Coronary artery (tissue), 2 donors: Measurements from ENCODE around the gene ANKRD22.

Experiments used
- DNase-seq: peaks from one replicate; pipeline ENCODE4 v3.0.0-alpha.2; 2017; ENCODE audit warnings: low spot score
- H3K27ac ChIP-seq, 2 donors: fragments of 200-600 bp; sonication (generic); one replicate each; pipeline ENCODE4 v1.5.1; 2016 to 2019
- H3K4me3 ChIP-seq: fragments of 200-600 bp; sonication (generic); 2 replicates; pipeline ENCODE4 v1.5.1; 2016; ENCODE audit warnings: mild to moderate bottlenecking, moderate library complexity
- TF ChIP-seq, protein P1 (sequence below): fragments of 200-600 bp; sonication (generic); IDR thresholded peaks from one replicate; pipeline ENCODE4 v1.5.1; 2019; ENCODE audit warnings: antibody characterized with exemption

ANKRD22 gene

DNA sequence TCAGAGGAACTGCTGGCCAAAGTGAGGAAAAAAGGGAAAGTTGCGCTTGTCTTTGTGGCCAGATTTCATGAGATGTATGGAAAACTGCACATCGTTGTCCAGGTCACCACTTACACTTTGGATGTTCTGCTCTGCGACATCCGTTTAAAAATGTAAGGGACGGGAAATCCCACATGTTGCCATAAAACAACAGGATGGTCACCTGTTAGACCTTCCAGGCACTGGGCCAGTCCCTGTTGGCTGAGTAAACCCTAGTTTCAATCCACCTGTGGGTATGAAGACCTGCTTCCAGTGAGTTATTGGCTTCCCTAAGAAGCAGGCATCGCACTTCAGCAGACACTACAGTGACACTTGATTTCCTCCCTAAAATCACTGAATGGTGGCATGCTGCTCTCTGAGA lies 25.7 kb upstream of the ANKRD22 start:
- DNase-seq: no peak
- Histone ChIP-seq H3K4me3 (no peak overlapping the region), H3K27ac (no peak overlapping the region)
- TF ChIP-seq, protein P1, sequence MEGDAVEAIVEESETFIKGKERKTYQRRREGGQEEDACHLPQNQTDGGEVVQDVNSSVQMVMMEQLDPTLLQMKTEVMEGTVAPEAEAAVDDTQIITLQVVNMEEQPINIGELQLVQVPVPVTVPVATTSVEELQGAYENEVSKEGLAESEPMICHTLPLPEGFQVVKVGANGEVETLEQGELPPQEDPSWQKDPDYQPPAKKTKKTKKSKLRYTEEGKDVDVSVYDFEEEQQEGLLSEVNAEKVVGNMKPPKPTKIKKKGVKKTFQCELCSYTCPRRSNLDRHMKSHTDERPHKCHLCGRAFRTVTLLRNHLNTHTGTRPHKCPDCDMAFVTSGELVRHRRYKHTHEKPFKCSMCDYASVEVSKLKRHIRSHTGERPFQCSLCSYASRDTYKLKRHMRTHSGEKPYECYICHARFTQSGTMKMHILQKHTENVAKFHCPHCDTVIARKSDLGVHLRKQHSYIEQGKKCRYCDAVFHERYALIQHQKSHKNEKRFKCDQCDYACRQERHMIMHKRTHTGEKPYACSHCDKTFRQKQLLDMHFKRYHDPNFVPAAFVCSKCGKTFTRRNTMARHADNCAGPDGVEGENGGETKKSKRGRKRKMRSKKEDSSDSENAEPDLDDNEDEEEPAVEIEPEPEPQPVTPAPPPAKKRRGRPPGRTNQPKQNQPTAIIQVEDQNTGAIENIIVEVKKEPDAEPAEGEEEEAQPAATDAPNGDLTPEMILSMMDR: no peak

DNA sequence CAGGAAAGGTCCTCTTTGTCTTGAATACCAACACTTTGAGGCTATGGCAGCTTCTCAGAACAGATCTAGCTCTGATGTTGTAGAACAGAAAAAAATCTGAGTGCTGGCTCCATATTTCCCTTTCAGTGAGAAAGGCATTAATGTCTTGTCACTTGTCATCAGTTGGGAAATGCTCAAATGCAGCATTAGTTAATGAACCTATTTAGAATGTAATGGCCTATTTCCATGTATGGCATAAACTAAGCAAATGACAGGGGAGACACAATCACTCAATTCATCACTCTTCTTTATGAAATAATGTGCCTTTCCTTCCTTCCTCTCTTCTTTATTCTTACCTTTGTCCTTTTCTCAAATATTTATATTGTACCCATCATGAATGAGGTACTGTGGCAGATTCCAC lies 23.4 kb upstream of the ANKRD22 start:
- Histone ChIP-seq H3K4me3 (no peak overlapping the region), H3K27ac (no peak overlapping the region)
- TF ChIP-seq, protein P1: no peak
- no peak for DNase-seq

DNA sequence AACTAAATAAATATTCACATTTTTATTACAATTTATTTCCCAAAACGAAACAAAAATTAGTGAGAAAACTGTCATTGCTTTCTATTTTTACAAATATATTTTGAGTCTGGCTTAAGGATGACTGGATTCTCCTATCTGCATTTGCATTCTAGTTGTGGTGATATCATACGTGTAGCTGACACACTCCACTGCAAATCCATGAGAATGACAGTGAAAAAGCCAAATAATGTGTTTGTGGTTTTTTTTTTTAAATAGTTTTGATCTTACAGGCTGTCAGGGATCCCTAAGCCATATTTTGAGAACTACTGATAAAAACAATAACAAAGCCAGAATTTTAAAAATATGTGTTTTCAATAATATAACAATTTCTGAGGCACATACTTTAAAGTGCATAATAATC lies 22.6 kb upstream of the ANKRD22 start:
- Histone ChIP-seq H3K4me3 (no peak overlapping the region), H3K27ac (no peak overlapping the region)
- DNase-seq: no peak
- TF ChIP-seq, protein P1: no peak

GRCh38 chr10:88873757-88874156 lies 22.1 kb upstream of the ANKRD22 start:
- TF ChIP-seq, protein P1: no peak
- H3K4me3 ChIP-seq: no peak overlapping the region
- H3K27ac ChIP-seq: no peak overlapping the region
- DNase-seq: no peak

DNA sequence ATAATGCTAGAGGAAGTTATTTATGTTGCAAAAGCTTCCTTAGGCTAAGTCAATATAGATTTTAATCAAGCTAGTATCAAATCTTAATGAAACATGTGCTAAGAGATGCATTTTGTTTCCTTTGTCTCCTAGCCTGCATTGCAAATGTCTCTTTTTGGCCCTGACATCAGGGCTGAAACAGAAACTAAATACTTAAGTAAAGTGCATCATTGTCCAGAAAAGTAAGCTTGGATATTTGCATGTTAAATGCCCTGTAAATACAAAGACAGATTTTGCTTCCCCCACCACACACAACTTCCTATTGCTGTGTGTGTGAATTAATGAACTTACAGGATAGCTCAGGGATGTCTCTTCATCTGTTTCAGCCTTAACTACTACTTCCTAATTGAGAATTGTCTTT lies 18.4 kb upstream of the ANKRD22 start:
- TF ChIP-seq, protein P1: no peak

DNA sequence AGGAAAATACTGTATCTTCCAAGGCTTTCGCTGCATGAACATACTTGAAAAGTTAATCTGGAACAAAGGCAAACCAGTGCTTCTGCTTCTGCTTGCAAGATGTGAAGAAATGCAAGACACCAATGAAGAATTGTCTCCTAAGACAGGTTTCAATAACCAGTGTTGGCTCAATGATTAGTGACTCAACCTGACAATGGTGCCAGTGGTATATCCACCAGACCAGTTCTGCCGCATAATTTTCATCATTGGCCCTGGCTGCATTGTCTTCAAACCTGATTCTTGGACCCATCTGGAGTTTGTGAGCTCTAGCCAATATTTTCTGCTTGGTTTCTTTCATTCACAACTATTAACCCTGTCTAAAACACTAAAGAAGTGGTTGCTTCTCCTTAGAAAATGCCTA lies 14.8 kb upstream of the ANKRD22 start:
- Histone ChIP-seq H3K27ac (no peak overlapping the region), H3K4me3 (no peak overlapping the region)
- DNase-seq: no peak
- TF ChIP-seq, protein P1: no peak

More for the DNA sequence above, 18.4 kb upstream of the ANKRD22 start:
- no peak overlapping the region for H3K4me3 ChIP-seq
- no peak for DNase-seq
- no peak overlapping the region for H3K27ac ChIP-seq

- H3K27ac ChIP-seq: no peak overlapping the region
- H3K4me3 ChIP-seq: no peak overlapping the region
- TF ChIP-seq, protein P1: no peak
- no peak for DNase-seq
Measured at GRCh38 chr10:88865281-88865876, 13.7 kb upstream of the ANKRD22 start.
